NCI-H2227 (cell line): ENCODE measurements around the gene SMCR8.
A peak's percentile ranks its signal among the peaks of the same experiment; 100 is the strongest.
"Not testable (repeated sequence)": the region's sequence is repeated elsewhere in the genome, so short reads cannot be mapped to it uniquely, and the experiment has no call there.

Experiments
- DNase-seq: peaks from one replicate; lab custom pipeline; 2025; ENCODE audit not compliant: unreplicated experiment; lab: John Stamatoyannopoulos, UW

The SMCR8 gene

DNA sequence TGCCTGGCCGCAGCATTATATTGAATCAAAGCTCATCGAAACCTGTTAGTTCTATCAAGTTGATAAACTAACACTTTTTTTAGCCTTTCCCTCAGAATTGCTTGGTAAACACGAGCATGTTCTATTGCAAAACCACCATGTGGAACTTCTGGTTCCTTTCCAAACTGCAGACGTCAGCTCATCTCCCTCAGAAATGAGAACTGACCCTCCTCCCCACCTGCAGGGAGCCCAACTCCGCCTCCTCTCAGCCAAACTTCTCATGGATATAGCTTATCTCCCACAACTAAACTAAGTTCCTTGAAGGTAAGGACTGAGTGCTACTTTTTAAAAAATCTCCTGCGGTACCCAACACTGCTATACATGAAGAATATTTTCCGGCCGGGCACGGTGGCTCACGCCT, 41.5 kb downstream of the SMCR8 start:
- no peak for DNase-seq

- DNase-seq = no peak
Observed at GRCh38 chr17:18360518-18360917, 45.4 kb downstream of the SMCR8 start.

- no peak for DNase-seq
Observed at GRCh38 chr17:18361837-18362697, 47.0 kb downstream of the SMCR8 start.

- DNase-seq = no peak
Observed at GRCh38 chr17:18362698-18363100, 47.6 kb downstream of the SMCR8 start.

GRCh38 chr17:18363101-18364049, 48.3 kb downstream of the SMCR8 start, which contains the start of gene SHMT1:
Gene SHMT1 (minus strand): TSS chr17:18363550. CDS start chr17:18355981, 7,569 bp downstream.
- DNase-seq = peak; percentile 90

- DNase-seq = no peak
Observed at GRCh38 chr17:18364166-18364565, 49.1 kb downstream of the SMCR8 start.

DNA sequence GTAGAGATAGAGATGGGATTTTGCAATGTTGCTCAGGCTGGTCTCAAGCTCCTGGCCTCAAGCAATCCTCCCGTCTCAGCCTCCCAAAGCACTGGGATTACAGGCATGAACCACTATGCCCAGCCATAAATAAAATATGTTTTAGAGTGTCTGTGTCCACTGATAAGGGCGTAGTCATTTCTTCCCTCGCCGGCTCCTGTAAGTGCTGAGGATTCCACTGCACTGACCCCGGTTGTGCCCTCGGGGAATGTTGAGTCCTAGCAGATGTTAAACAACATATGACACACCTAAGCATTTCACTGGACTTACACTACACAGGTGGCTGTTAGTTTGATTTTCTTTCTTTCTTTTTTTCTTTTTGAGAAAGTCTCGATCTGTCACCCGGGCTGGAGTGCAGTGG, 53.9 kb downstream of the SMCR8 start:
- no peak for DNase-seq

DNA sequence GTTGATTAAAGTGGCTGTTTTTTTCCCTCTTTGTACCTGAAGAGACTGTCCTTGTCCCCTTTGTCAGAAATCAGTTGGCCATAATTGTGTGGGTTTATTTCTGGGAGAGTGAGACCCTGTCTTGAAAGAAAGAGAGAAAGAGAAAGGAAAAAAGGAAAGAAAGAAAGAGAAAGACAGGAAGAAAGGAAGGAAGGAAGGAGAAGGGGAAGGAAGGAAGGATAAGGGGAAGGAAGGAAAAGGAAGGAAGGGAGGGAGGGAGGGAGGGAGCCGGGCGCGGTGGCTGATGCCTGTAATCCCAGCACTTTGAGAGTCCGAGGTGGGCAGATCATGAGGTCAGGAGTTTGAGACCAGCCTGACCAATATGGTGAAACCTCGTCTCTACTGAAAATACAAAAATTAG, 55.7 kb downstream of the SMCR8 start:
- DNase-seq = no peak

- DNase-seq = no peak
Observed at GRCh38 chr17:18371455-18371854, 56.4 kb downstream of the SMCR8 start.

DNA sequence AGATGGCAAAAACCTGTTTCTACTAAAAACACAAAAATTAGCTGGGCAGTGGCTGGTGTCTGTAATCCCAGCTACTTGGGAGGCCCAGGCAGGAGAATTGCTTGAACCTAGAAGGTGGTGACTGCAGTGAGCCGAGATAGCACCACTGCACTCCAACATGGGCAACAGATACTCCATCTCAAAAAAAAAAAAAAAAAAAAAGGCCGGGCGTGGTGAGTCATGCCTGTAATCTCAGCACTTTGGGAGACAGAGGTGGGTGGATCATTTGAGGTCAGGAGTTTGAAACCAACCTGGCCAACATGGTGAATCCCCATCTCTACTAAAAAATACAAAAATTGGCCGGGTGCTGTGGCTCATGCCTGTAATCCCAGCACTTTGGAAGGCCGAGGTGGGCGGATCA, 58.1 kb downstream of the SMCR8 start:
- DNase-seq = not testable (repeated sequence)

- DNase-seq = no peak
Observed at GRCh38 chr17:18374216-18374615, 59.1 kb downstream of the SMCR8 start.
